HepG2 (cell line): ENCODE data around the gene WWC2.

ENCODE experiments used
- JUN ChIP-seq: sonication (generic); formaldehyde crosslinking; IDR thresholded peaks from 2 replicates; pipeline ENCODE4 v1.4.0; 2020; ENCODE audit warnings: mild to moderate bottlenecking, missing genetic modification reagents
- POLR2A ChIP-seq, 2 experiments: IDR thresholded peaks; 2 replicates each; pipeline ENCODE4 v1.6.1; 2011; ENCODE audit warnings: low read depth in 2 of 2, low read length in 2 of 2, mild to moderate bottlenecking in 1 of 2, moderate library complexity in 1 of 2; ENCODE audit not compliant: insufficient read depth in 1 of 2
- RAD21 ChIP-seq: fragments of 450-650 bp; formaldehyde crosslinking; IDR thresholded peaks from 2 replicates; pipeline ENCODE4 v1.5.0; 2020; ENCODE audit warnings: mild to moderate bottlenecking
- TEAD3 ChIP-seq: optimal IDR thresholded peaks from 2 replicates; pipeline ENCODE3; 2016; ENCODE audit warnings: borderline replicate concordance
- ZNF609 ChIP-seq: sonication (generic); formaldehyde crosslinking; IDR thresholded peaks from 2 replicates; pipeline ENCODE4 v1.4.0; 2020; ENCODE audit warnings: mild to moderate bottlenecking, missing genetic modification reagents, borderline replicate concordance
- TF ChIP-seq, protein P1 (sequence below): sonication (generic); formaldehyde crosslinking; IDR thresholded peaks from 2 replicates; pipeline ENCODE4 v1.4.0; 2020; ENCODE audit warnings: missing genetic modification reagents

DNA sequence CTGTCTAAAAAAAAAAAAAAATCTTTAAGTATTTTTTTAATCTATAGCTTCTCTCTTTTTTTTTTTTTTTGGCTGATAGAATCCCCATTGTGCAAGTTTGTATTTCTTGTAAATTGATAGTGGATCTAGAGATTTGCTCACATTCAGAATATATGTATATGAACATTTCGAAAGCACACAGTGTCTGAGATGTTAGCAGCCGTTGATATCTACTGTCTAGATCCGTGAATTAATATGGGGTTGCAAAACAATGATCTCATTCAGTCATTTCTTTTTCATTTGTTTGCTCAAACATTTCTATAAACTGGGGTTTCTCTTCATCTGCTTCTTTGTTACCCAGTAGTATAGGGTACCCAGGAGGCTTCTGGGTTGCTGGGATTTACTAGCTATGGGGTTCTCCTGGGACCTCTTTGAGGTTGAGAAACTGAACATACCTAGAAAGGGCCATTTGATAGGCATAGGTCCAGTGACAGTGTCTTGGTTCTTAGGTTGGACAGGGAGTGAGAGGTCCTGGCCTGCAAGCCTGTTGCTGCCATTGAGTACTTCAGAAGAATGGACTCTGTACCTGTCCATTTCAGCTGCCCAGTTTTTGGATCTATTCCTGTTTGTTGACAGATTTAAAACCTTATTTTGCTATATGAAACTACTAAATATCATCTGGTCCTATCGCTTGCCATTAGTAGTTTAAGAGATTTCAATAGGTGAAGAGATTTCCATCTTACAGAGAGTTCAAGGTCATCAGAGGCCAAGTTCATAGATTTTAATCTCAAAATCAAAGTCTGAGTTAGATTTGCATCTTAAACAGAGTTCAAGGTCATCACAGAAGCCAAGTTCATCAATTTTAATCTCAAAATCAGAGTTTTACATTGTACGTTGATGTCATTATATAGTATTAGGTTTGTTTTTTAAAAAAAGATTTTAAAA, 50.8 kb downstream of the WWC2 start:
- TF ChIP-seq RAD21 (no peak), JUN (CRISPR knock-in tag) (no peak), TEAD3 (no peak), POLR2A (IDR thresholded peaks at IDR 0.05; ENCODE audit: insufficient read depth in 1 of 2, low read depth in 2 of 2, low read length in 2 of 2) (no peak), ZNF609 (CRISPR knock-in tag) (no peak)
- TF ChIP-seq, protein P1, sequence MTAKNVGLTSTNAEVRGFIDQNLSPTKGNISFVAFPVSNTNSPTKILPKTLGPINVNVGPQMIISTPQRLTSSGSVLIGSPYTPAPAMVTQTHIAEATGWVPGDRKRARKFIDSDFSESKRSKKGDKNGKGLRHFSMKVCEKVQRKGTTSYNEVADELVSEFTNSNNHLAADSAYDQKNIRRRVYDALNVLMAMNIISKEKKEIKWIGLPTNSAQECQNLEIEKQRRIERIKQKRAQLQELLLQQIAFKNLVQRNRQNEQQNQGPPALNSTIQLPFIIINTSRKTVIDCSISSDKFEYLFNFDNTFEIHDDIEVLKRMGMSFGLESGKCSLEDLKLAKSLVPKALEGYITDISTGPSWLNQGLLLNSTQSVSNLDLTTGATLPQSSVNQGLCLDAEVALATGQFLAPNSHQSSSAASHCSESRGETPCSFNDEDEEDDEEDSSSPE (CRISPR knock-in tag) = no peak
